GM12878 (cell line): ENCODE data around the gene ADORA2B. TPM values are rescaled to one million over a fixed set of nuclear protein-coding genes. Genes with fewer than 3 reads are reported as not detected.

Experiments
- ATAC-seq: fragments of 200-7000 bp; cut with Tn5 transposase; 3 replicates; pipeline ENCODE4 v1.9.1; 2020; ENCODE audit warnings: mild to moderate bottlenecking, moderate library complexity
- BruUV-seq: library from RNA; stranded (reverse); fragments of 400-500 nt; replicated peaks from 2 replicates; lab custom pipeline; 2021; lab: Mats Ljungman, UMichigan
- CTCF ChIA-PET: fragments of 300-600 bp; sonication (Branson Sonifier 250); formaldehyde crosslinking; extraction: SDS; loops from one replicate; lab custom pipeline; 2021; ENCODE audit warnings: inconsistent platforms; lab: Yijun Ruan, JAX
- POLR2A ChIA-PET: fragments of 350-600 bp; formaldehyde crosslinking; extraction: SDS; loops from one replicate; lab custom pipeline; 2021; ENCODE audit warnings: inconsistent platforms; lab: Charles Lee
- RAD21 ChIA-PET: fragments of 300-600 bp; sonication (Branson Sonifier 250); formaldehyde crosslinking; loops from one replicate; lab custom pipeline; 2023; ENCODE audit warnings: antibody characterized with exemption; ENCODE audit not compliant: unreplicated experiment; lab: Charles Lee
- SMC1A ChIA-PET: fragments of 300-600 bp; sonication (Branson Sonifier 250); formaldehyde crosslinking; loops from one replicate; lab custom pipeline; 2023; ENCODE audit not compliant: unreplicated experiment, uncharacterized antibody; lab: Charles Lee
- DNase-seq: peaks from one replicate; pipeline ENCODE4 v3.0.0-alpha.2; 2011; ENCODE audit warnings: low read depth, low spot score
- FAIRE-seq: peaks from 3 replicates; lab custom pipeline; 2011; peaks lifted over from hg19 to GRCh38; lab: Jason Lieb, UNC
- H2AFZ ChIP-seq: 2 replicates; pipeline ENCODE4 v1.6.0; 2011; ENCODE audit warnings: low read depth, low read length, control low read depth; ENCODE audit not compliant: control insufficient read depth
- H3K27ac ChIP-seq: 2 replicates; pipeline ENCODE4 v1.5.1; 2011; ENCODE audit warnings: control low read depth; ENCODE audit not compliant: control insufficient read depth, insufficient read depth
- H3K27me3 ChIP-seq, 2 experiments: replicated peaks in 1 of 2; 2 replicates each; pipeline versions ENCODE4 v1.6.0 to v1.6.1; 2011; ENCODE audit warnings: low read length in 1 of 2; ENCODE audit not compliant: control insufficient read depth in 2 of 2, insufficient read depth in 2 of 2
- H3K36me3 ChIP-seq, 2 experiments: 2 replicates each; pipeline ENCODE4 v1.5.1; 2011; ENCODE audit warnings: low read length in 1 of 2; ENCODE audit not compliant: control insufficient read depth in 2 of 2, insufficient read depth in 2 of 2
- H3K4me1 ChIP-seq: 2 replicates; pipeline ENCODE4 v1.6.1; 2011; ENCODE audit warnings: mild to moderate bottlenecking, low read length, moderate library complexity, mixed read lengths; ENCODE audit not compliant: control insufficient read depth, insufficient read depth
- H3K4me2 ChIP-seq: 2 replicates; pipeline ENCODE4 v1.6.0; 2011; ENCODE audit warnings: control low read depth; ENCODE audit not compliant: control insufficient read depth, insufficient read depth
- H3K4me3 ChIP-seq: fragments of 200-600 bp; sonication (generic); 2 replicates; pipeline ENCODE4 v1.5.1; 2016
- H3K79me2 ChIP-seq: 2 replicates; pipeline ENCODE4 v1.6.0; 2011; ENCODE audit warnings: low read length; ENCODE audit not compliant: control insufficient read depth, insufficient read depth
- H3K9ac ChIP-seq: 2 replicates; pipeline ENCODE4 v1.8.0; 2011; ENCODE audit warnings: low read length, control low read depth, mixed read lengths; ENCODE audit not compliant: control insufficient read depth, insufficient read depth
- H3K9me3 ChIP-seq: replicated peaks from 3 replicates; pipeline ENCODE4 v1.5.1; 2011; ENCODE audit warnings: mild to moderate bottlenecking, low read length; ENCODE audit not compliant: control insufficient read depth, insufficient read depth
- H4K20me1 ChIP-seq: 2 replicates; pipeline ENCODE4 v1.6.0; 2011; ENCODE audit not compliant: control insufficient read depth, insufficient read depth
- BHLHE40 ChIP-seq, 2 experiments: fragments of 450-650 bp in 1 of 2; IDR thresholded peaks; 2 replicates each; pipeline ENCODE4 v1.6.1; 2011 to 2017; ENCODE audit warnings: low read depth in 2 of 2, borderline replicate concordance in 1 of 2, improper control_type of control experiment in 1 of 2, low read length in 1 of 2, mild to moderate bottlenecking in 1 of 2
- CBX3 ChIP-seq: fragments of 200-600 bp; sonication (generic); IDR thresholded peaks from 2 replicates; pipeline ENCODE4 v1.6.1; 2016; ENCODE audit warnings: low read depth, borderline replicate concordance
- IRF4 ChIP-seq: IDR thresholded peaks from 2 replicates; pipeline ENCODE4 v1.6.1; 2011; ENCODE audit warnings: low read depth, low read length
- REST ChIP-seq: IDR thresholded peaks from 2 replicates; pipeline ENCODE4 v1.6.1; 2012; ENCODE audit warnings: mild to moderate bottlenecking, low read depth, low read length
- SIX5 ChIP-seq: IDR thresholded peaks from 2 replicates; pipeline ENCODE4 v1.6.1; 2011; ENCODE audit warnings: mild to moderate bottlenecking, low read depth, low read length, moderate library complexity; ENCODE audit not compliant: severe bottlenecking
- TCF12 ChIP-seq: IDR thresholded peaks from 2 replicates; pipeline ENCODE4 v1.6.1; 2011; ENCODE audit warnings: low read depth, mild to moderate bottlenecking, low read length
- in situ Hi-C: fragments of 300-500 bp; cut with MboI; formaldehyde crosslinking; loops from 9 replicates; pipeline ENCODE4 v1.14.3; 2018; ENCODE audit warnings: mixed read lengths
- intact Hi-C: fragments of 100-400 bp; cut with micrococcal nuclease; formaldehyde crosslinking; loops from one replicate; pipeline ENCODE4 v1.14.2; 2022; ENCODE audit not compliant: unreplicated experiment
- polyA plus RNA-seq, 11 experiments: library from polyadenylated mRNA; depleted of rRNA in 4 of 11; unstranded in 6 of 11; stranded (reverse) in 5 of 11; fragments of >200 nt; fragmentation: Nextera tagmentation in 4 of 11; fragmentation: Illumina TruSeq in 1 of 11; extraction: Ambion mirVana in 4 of 11; extraction: Trizol in 1 of 11; gene quantifications; 1 replicate in 1 of 11; 2 replicates in 10 of 11; pipeline versions ENCODE4 v1.2.1 to v1.2.3, GENCODE V29; 2011 to 2016; ENCODE audit warnings: inconsistent platforms in 2 of 11, missing spikeins in 2 of 11, low read depth in 1 of 11
- total RNA-seq, 4 experiments: library from RNA; depleted of rRNA in 3 of 4; stranded (reverse); fragments of >200 nt in 3 of 4; fragmentation: Illumina TruSeq in 1 of 4; extraction: Trizol in 1 of 4; gene quantifications; 2 replicates each; pipeline versions ENCODE4 v1.2.1 to v1.2.3, GENCODE V29; 2013 to 2021

ADORA2B gene
- total and polyA plus RNA-seq, 10 of the 15 experiments (the other 5 are each of a cell fraction or from before 2014, with no cell fraction given) = 0.05 to 0.42 (median 0.17) TPM

GRCh38 chr17:16001226-16001897 is 56.4 kb downstream of the ADORA2B start:
- H3K9me3 ChIP-seq = peaks cover 2% of the 10 kb centered on the region
- no TSS peak for BruUV-seq
- H3K27me3 ChIP-seq = no peaks in the 10 kb centered on the region
- peaks cover 23% of the 10 kb centered on the region for H3K79me2 ChIP-seq
- peak overlapping the region; percentile 85 for H3K4me3 ChIP-seq
- FAIRE-seq = no peak
- intact Hi-C loops = no loop called here
- H3K36me3 ChIP-seq = peaks cover 5 to 6% of the 10 kb centered on the region in 2 experiments; a peak in 3 of 4 replicates
- H2AFZ ChIP-seq = no peak overlapping the region
- H3K4me1 ChIP-seq = peaks cover 11% of the 10 kb centered on the region
- no peaks in the 10 kb centered on the region for H4K20me1 ChIP-seq
- ChIA-PET RAD21 (no interaction called here), SMC1A (interaction anchor here (0.8 to 1.1 kb wide), 2 partner anchors 20 to 520 kb away, joined by 3 read pairs; no protein-coding TSS in a partner anchor), POLR2A (no interaction called here), CTCF (interaction anchor here (0.7 to 0.8 kb wide), 2 partner anchors 172 to 173 kb away, joined by 3 read pairs; no protein-coding TSS in a partner anchor)
- no peak for ATAC-seq
- H3K4me2 ChIP-seq = peak overlapping the region; percentile 93
- H3K27ac ChIP-seq = no peak overlapping the region
- TF ChIP-seq TCF12 = no peak
- no peak for TF ChIP-seq IRF4
- TF ChIP-seq BHLHE40 (IDR thresholded peaks at IDR 0.05; ENCODE audit: borderline replicate concordance in 1 of 2, low read depth in 2 of 2, low read length in 1 of 2) = no peak
- no peak for TF ChIP-seq SIX5
- no peak for TF ChIP-seq REST
- no peak for TF ChIP-seq CBX3
- in situ Hi-C loops = no loop called here
- DNase-seq = no peak
- no peak overlapping the region for H3K9ac ChIP-seq
